Astrocyte (in vitro differentiated cells and primary cell): ENCODE results near the gene DHX40. TPM values are rescaled to one million over a fixed set of nuclear protein-coding genes. Genes with fewer than 3 reads are reported as not detected.
A peak's percentile ranks its signal among the peaks of the same experiment; 100 is the strongest.

Experiments
- DNase-seq: peaks from one replicate; pipeline ENCODE4 v3.0.0-alpha.2; 2010; ENCODE audit warnings: low read depth
- FAIRE-seq: peaks from 2 replicates; lab custom pipeline; 2011; peaks lifted over from hg19 to GRCh38; lab: Jason Lieb, UNC
- H2AFZ ChIP-seq: 2 replicates; pipeline ENCODE4 v1.6.0; 2012; ENCODE audit warnings: low read depth, low read length, inconsistent platforms
- H3K27ac ChIP-seq: 2 replicates; pipeline ENCODE4 v1.5.1; 2011; ENCODE audit warnings: low read depth, low read length, inconsistent platforms
- H3K27me3 ChIP-seq: 2 replicates; pipeline ENCODE4 v1.6.0; 2011; ENCODE audit warnings: low read length, inconsistent platforms; ENCODE audit not compliant: insufficient read depth
- H3K36me3 ChIP-seq: 2 replicates; pipeline ENCODE4 v1.5.1; 2011; ENCODE audit warnings: low read length, inconsistent platforms; ENCODE audit not compliant: insufficient read depth
- H3K4me1 ChIP-seq: 2 replicates; pipeline ENCODE4 v1.5.1; 2011; ENCODE audit warnings: low read length, inconsistent platforms; ENCODE audit not compliant: insufficient read depth
- H3K4me2 ChIP-seq: 2 replicates; pipeline ENCODE4 v1.6.0; 2012; ENCODE audit warnings: low read length, inconsistent platforms
- H3K4me3 ChIP-seq: 2 replicates; pipeline ENCODE4 v1.5.1; 2011; ENCODE audit warnings: low read depth, mild to moderate bottlenecking, low read length, inconsistent platforms; ENCODE audit not compliant: insufficient read depth
- H3K79me2 ChIP-seq: 2 replicates; pipeline ENCODE4 v1.6.0; 2012; ENCODE audit warnings: mild to moderate bottlenecking, low read length, inconsistent platforms; ENCODE audit not compliant: insufficient read depth
- H3K9ac ChIP-seq: 2 replicates; pipeline ENCODE4 v1.6.0; 2012; ENCODE audit warnings: mild to moderate bottlenecking, low read length, inconsistent platforms
- H3K9me3 ChIP-seq: 2 replicates; pipeline ENCODE4 v1.5.1; 2012; ENCODE audit warnings: low read depth, mild to moderate bottlenecking, low read length, inconsistent platforms; ENCODE audit not compliant: insufficient read depth
- H4K20me1 ChIP-seq: 2 replicates; pipeline ENCODE4 v1.6.0; 2012; ENCODE audit warnings: low read length, inconsistent platforms; ENCODE audit not compliant: insufficient read depth
- H3K27ac Mint-ChIP-seq: one replicate; pipeline ENCODE4 v1.8.0; 2021; ENCODE audit warnings: mild to moderate bottlenecking, mixed read lengths; ENCODE audit not compliant: unreplicated experiment
- H3K27me3 Mint-ChIP-seq: one replicate; pipeline ENCODE4 v1.8.0; 2021; ENCODE audit warnings: low read depth, mixed read lengths; ENCODE audit not compliant: unreplicated experiment
- H3K36me3 Mint-ChIP-seq: one replicate; pipeline ENCODE4 v1.8.0; 2021; ENCODE audit warnings: low read depth, mixed read lengths; ENCODE audit not compliant: unreplicated experiment
- H3K4me1 Mint-ChIP-seq: one replicate; pipeline ENCODE4 v1.8.0; 2021; ENCODE audit warnings: low read depth, mixed read lengths; ENCODE audit not compliant: unreplicated experiment
- H3K4me3 Mint-ChIP-seq: one replicate; pipeline ENCODE4 v1.8.0; 2021; ENCODE audit warnings: mild to moderate bottlenecking, moderate library complexity, mixed read lengths; ENCODE audit not compliant: unreplicated experiment
- H3K9me3 Mint-ChIP-seq: one replicate; pipeline ENCODE4 v1.8.0; 2021; ENCODE audit warnings: mild to moderate bottlenecking, mixed read lengths; ENCODE audit not compliant: unreplicated experiment
- CTCF ChIP-seq: IDR thresholded peaks from 2 replicates; pipeline ENCODE4 v1.5.1; 2011; ENCODE audit warnings: low read depth, mild to moderate bottlenecking, inconsistent platforms, low read length, moderate library complexity; ENCODE audit not compliant: insufficient read depth
- EZH2 ChIP-seq: IDR thresholded peaks from 2 replicates; pipeline ENCODE4 v1.6.1; 2012; ENCODE audit warnings: mild to moderate bottlenecking, low read length, inconsistent platforms; ENCODE audit not compliant: insufficient read depth
- total RNA-seq: library from RNA; stranded (reverse); gene quantifications from 2 replicates; pipeline ENCODE4 v1.2.1, GENCODE V29; 2021

The DHX40 gene
- total RNA-seq, 1 donor from 2014 or later: 31.0 TPM

- no peak overlapping the region for H3K27ac Mint-ChIP-seq
- TF ChIP-seq EZH2 (no peak), CTCF (no peak)
- FAIRE-seq: no peak
- peaks cover 37% of the 10 kb centered on the region for H3K4me1 Mint-ChIP-seq
- H3K9me3 Mint-ChIP-seq: peaks cover 9% of the 10 kb centered on the region
- DNase-seq: no peak
- Histone ChIP-seq H3K4me3 (no peak overlapping the region), H4K20me1 (peaks cover 90% of the 10 kb centered on the region), H3K9ac (no peak overlapping the region), H3K4me2 (no peak overlapping the region), H2AFZ (no peak overlapping the region), H3K27ac (no peak overlapping the region), H3K79me2 (peaks cover 80% of the 10 kb centered on the region), H3K36me3 (peaks cover 66% of the 10 kb centered on the region), H3K27me3 (no peaks in the 10 kb centered on the region), H3K4me1 (peaks cover 5% of the 10 kb centered on the region), H3K9me3 (peaks cover 4% of the 10 kb centered on the region)
- peaks cover 39% of the 10 kb centered on the region for H3K36me3 Mint-ChIP-seq
- no peak overlapping the region for H3K4me3 Mint-ChIP-seq
- H3K27me3 Mint-ChIP-seq: no peaks in the 10 kb centered on the region
Observed at GRCh38 chr17:59649886-59650285, 84.5 kb downstream of the DHX40 start.

GRCh38 chr17:59650642-59651041, 85.2 kb downstream of the DHX40 start:
- H3K79me2 ChIP-seq: peaks cover 79% of the 10 kb centered on the region
- peaks cover 90% of the 10 kb centered on the region for H4K20me1 ChIP-seq
- DNase-seq (no peak), FAIRE-seq (no peak)
- Mint-ChIP-seq H3K36me3 (peaks cover 40% of the 10 kb centered on the region), H3K27ac (no peak overlapping the region), H3K4me3 (no peak overlapping the region), H3K9me3 (peaks cover 9% of the 10 kb centered on the region), H3K4me1 (peaks cover 37% of the 10 kb centered on the region), H3K27me3 (no peaks in the 10 kb centered on the region)
- H3K27me3 ChIP-seq: no peaks in the 10 kb centered on the region
- H3K9ac ChIP-seq: no peak overlapping the region
- TF ChIP-seq EZH2: no peak
- no peak for TF ChIP-seq CTCF
- H2AFZ ChIP-seq: no peak overlapping the region
- H3K4me3 ChIP-seq: no peak overlapping the region
- H3K9me3 ChIP-seq: peaks cover 4% of the 10 kb centered on the region
- H3K4me2 ChIP-seq: no peak overlapping the region
- peaks cover 5% of the 10 kb centered on the region for H3K4me1 ChIP-seq
- H3K27ac ChIP-seq: no peak overlapping the region
- peaks cover 67% of the 10 kb centered on the region for H3K36me3 ChIP-seq

GRCh38 chr17:59651346-59651745, 85.9 kb downstream of the DHX40 start:
- H3K4me3 Mint-ChIP-seq: no peak overlapping the region
- Histone ChIP-seq H3K9me3 (peaks cover 4% of the 10 kb centered on the region), H3K27me3 (no peaks in the 10 kb centered on the region), H3K4me3 (no peak overlapping the region), H3K9ac (no peak overlapping the region), H3K36me3 (peaks cover 67% of the 10 kb centered on the region), H2AFZ (no peak overlapping the region), H3K4me2 (no peak overlapping the region), H4K20me1 (peaks cover 85% of the 10 kb centered on the region), H3K27ac (no peak overlapping the region), H3K79me2 (peaks cover 79% of the 10 kb centered on the region), H3K4me1 (peaks cover 5% of the 10 kb centered on the region)
- H3K9me3 Mint-ChIP-seq: peaks cover 9% of the 10 kb centered on the region
- H3K4me1 Mint-ChIP-seq: peaks cover 36% of the 10 kb centered on the region
- TF ChIP-seq CTCF (no peak), EZH2 (no peak)
- DNase-seq (peak; percentile 64), FAIRE-seq (no peak)
- peaks cover 43% of the 10 kb centered on the region for H3K36me3 Mint-ChIP-seq
- H3K27ac Mint-ChIP-seq: peak overlapping the region; percentile 3
- H3K27me3 Mint-ChIP-seq: no peaks in the 10 kb centered on the region
